NCI-H1105 (cell line): ENCODE results near the gene LHFPL3.
"Not testable (repeated sequence)": the region's sequence is repeated elsewhere in the genome, so short reads cannot be mapped to it uniquely, and the experiment has no call there.

Experiments
- DNase-seq: peaks from one replicate; lab custom pipeline; 2025; lab: John Stamatoyannopoulos, UW

Gene LHFPL3

DNA sequence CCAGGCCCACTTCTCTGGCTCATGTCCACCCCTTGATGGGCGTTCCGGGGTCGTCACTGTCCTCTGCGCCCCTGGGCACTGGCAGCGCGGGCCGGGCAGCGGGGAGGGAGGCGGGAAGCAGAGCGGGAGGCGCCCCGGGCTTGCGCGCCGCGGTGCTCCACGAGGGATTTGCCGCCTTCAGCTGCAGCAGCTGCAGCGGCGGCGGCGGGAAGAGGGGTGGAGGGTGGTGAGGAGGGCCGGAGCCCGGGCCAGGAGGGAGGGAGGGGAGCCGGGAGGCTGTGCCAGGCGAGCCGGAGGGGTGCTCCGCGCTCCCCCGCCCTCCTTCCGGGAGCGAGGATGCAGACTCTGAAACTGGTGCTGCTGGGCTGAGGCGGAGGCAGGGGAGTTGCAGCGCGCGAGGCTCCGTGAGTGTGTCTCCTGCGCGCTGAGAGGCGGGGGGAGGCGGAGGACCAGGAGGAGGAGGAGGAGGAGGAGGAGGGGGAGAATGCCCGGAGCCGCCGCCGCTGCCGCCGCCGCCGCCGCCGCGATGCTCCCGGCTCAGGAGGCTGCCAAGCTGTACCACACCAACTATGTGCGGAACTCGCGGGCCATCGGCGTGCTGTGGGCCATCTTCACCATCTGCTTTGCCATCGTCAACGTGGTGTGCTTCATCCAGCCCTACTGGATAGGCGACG, at the start of gene LHFPL3:
TSS of gene LHFPL3 (plus strand) at position 308 of the 674 bp plus-strand sequence.
- peak; percentile 74 for DNase-seq

DNA sequence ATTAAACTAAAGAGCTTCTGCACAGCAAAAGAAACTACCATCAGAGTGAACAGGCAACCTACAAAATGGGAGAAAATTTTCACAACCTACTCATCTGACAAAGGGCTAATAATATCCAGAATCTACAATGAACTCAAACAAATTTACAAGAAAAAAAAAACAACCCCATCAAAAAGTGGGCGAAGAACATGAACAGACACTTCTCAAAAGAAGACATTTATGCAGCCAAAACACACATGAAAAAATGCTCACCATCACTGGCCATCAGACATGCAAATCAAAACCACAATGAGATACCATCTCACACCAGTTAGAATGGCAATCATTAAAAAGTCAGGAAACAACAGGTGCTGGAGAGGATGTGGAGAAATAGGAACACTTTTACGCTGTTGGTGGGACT, 46.7 kb upstream of the LHFPL3 start:
- DNase-seq: not testable (repeated sequence)

DNA sequence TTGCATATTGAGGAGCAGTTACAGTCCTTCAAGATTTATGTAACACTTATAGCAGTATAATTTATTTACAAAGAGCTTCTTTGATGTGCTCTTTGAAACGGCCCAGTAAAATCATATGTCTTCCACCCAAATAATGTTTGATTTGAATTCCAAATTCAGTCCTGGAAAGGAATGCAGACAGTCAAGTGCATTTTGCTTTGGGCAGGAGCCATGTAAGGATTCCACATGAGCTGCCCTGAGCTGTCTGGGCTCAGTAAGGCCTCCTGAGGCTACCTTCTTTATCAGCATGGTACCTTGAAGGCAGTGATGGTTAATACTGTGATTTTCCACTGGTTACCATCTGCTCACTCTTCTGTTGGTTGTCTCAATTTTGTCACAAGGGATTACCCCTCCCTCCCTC, 41.6 kb upstream of the LHFPL3 start:
- no peak for DNase-seq

DNA sequence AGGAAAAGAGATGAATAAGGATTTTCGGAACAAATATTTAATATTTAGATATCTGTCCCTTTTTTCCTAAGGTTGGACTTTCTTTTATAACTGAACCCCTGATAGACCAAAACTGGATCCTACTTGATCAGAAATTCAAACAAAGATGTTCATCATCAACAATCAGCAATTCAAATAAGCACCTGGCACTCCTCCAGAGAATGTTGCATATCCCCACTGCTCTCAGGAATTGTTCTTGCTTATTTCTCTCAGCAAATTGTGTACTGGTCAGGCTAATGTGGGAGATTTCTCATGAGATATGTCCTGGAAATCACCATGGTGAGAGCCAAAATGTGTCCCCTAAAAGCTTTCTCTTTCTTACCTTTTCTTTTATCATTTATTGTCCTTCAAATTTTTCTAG, 40.3 kb upstream of the LHFPL3 start:
- DNase-seq: no peak

DNA sequence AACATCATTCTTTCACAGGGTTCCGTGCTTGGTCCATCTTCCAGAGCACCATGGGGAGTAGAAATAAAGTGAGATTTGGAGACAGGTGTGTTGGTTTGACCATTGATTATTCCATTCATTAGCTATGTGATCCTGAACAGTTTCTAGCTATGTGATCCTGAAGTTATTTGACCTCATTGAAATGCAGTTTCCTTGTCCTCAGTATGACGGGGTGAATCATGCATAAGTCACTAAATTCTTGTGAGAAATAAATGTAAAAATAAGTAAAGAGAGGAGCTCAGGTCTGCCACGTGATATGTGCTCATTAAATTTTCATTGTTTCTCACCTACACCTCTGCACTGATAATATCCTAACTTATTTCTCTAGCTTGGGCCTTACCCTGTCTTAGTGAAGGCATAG, 34.1 kb upstream of the LHFPL3 start:
- DNase-seq: no peak

DNA sequence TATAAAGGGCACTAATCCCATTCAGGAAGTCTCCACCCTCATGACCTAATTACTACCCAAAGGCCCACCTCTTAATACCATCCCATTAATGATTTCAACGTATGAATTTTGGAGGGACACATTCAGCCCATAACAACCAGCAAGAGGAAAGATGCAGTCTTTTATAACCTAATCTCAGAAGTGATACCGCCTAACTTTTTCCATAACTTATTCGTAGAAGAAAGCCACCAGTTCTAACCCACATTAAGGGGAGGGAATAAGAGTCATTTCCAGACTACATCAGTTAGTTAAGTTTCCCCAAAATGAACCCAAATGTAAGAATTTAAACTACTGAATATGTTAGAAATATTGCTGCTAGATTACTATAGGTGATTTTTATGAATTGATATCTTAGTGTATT, 32.1 kb upstream of the LHFPL3 start:
- DNase-seq: no peak

DNA sequence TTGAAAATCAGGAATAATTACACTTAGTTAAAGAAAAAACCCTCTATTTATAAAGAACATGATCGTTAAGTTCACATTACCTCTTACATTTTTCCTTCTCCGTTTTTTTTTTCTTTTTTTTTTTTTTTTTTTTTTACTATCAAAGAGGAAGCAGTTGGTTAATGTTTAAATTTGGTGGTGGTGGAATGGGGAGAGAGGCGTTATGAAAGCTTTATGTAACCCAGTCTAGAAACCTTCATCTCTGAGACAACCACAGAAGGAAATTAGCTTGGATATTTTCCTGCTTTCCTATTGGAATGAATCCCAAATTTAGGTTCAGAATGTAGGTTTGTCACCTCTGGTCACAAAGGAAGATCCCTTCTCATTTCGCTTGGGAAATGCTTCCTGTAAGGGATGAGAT, 31.5 kb upstream of the LHFPL3 start:
- DNase-seq: no peak

DNA sequence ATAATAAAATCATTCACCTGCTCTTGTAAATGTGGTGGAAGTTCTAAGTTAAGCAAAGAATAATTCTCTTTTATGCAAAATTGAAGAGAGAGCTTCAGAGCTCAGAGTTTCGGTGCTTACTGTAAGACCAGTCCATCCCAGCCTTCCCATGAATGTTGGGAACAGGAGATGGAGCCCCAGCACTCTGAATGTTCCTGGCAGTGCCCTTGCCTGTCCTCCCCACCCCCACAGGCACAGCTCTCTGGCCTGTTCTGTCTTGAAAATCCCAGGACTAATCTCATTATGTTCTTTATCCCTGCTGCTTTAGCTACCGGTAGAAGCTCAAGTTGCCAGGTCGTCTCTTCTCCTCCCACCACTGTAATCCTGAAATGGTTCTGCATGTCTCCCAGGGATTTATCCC, 29.1 kb upstream of the LHFPL3 start:
- DNase-seq: no peak

DNA sequence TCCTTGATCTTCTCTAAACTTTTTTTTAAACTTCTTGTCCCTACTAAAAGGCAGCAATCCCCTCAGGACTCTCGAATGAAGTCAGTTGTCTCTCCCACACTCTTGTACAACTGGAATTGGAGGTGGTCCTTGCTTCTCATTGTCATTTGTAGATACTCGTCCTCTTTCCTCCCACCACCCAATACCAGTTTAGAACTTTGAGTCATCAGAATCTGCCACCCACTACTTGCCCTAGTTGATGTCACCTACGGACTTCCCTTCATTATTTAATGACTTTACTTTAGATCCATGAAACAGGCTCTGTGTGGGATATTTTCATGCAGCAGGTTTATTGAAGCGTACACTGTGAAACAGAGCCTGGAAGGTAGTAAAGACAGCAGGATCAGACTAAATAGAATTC, 28.6 kb upstream of the LHFPL3 start:
- no peak for DNase-seq

DNA sequence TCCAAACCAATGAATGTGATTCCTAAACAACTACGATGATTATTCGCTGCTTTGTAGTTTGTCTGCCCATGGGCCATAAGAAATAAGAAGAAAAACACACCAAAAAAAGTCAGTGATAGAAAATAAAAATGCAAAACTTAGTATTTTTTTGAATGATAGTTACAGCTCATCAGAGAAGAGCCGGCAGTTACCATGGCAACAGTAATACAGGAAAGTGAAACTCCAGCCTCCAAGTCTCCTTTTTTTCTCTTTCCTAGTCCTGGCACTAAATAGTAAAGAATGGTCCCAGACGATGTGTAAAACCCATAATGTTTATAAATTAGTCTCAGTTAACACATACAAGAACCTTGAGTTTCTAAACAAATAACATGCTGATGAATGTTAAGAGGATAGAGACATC, 21.6 kb upstream of the LHFPL3 start:
- no peak for DNase-seq

DNA sequence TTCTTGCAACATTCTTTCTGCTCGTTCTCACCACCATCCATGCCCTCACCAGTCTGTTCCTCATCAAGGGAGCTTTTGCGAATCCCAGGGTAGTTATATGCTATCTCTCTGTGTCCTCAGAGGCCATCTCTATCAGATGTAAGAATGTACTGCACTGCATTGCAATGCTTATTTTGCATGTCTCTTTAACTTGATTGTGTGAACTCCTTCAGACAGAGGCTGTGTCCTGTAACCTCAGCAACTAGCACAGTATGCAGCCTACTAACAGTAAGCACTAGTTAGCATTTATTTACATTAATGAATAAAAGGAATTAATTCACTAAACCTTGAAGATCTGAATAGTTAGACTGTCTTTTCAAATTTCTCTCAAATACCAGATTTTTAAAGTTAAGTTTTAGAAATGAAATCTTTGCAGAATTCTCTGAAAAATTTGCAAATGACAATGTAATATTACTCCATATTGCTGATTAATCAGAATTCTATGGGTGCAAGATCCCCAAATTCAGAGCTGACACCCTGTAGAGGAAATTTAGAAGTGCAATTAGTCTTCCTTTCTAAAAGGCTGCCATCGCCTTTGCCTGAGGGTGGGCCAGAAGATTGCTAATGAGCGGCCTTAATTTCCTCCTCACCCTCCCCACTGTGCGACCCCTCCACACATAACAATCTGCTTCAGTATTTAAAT, 10.3 kb upstream of the LHFPL3 start:
- no peak for DNase-seq

DNA sequence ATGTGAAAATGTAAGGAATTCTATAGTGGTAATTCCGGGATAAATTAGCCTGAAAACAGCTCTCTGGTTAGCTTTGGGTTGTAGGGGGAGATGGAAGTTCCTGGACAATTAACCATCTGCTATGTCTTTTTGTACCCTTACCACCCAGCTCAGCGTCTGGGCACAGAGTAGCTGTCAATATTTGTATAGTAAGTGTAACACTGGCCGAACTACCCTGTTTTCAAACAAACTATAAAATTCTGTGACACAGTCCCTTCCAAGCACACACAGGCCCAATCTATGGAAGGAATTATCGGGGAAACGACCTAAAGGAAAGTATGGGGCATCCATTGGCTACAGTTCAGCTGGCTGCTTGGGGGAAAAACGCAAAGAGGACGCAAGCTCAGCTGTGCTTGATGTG, 869 bp upstream of the LHFPL3 start:
- no peak for DNase-seq

DNA sequence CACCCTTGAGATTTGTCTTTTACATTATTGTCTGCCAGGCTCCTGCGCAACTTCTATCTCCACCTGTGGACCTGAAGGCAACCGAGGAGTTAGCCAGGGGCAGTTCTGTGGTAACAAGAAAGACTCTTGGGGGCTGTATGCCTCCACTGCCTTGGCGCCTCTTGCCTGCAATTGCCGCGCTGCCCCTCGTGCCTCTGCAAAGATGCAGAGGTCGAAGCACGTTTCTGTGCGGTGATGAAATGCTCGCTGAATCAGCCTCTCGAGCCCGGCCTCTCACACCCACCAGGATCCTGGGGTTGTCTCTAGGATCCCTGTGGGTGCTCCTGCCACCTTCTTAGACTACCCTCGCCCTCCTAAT, 486 bp upstream of the LHFPL3 start:
- DNase-seq: no peak

DNA sequence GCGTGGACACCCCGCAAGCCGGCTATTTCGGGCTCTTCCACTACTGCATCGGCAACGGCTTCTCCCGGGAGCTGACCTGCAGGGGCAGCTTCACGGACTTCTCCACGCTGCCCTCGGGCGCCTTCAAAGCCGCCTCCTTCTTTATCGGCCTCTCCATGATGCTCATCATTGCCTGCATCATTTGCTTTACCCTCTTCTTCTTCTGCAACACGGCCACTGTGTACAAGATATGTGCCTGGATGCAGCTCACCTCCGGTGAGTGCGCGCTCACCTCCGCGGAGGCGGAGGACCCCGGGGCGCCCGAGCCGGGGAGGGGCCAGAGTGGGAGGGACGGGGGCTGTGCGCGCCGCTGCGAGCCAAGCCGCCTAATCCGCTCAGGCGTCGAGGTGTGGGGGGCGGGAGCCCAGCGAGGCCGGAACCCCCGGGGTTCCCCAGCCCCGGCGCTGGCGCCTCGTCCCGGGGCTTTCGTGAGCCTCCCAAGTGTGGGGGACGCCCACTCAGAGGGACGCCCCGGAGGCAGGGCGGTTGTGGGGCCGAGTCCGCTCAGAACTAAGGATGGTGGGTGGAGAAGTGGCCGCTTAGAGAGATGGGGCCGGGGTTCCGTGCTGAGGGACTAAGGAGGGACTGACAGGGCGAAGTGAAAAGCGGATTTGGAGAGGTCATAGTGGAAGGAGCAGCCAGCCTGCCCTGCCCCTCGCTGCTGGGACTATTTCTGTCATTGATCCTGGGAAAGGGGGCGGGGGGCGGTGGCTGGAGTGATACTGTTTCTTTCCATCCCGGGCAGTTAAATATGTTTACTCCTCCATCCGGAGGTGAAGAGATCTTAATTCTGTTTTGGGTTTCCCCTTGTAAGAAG, 795 bp downstream of the LHFPL3 start:
- DNase-seq: peak; percentile 48

DNA sequence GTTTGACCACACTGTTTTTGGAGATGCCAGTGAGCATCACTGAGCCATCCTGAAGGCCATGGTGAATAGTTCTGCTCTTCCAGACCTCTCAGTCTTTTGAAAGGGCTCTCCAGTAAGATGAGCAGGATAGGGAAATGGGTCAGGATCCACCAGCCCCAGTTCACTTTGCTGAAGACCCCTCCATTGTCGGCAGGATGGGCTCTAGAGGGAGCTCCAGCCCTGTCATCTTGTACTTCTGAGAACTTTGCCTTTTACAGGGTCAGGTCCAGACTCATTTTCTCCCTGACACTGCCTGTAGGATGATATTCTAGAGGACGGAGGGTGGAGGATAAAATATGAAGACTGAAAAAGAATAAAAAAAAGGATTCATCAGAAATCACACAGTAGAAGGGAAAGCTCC, 13.1 kb downstream of the LHFPL3 start:
- peak; percentile 17 for DNase-seq

DNA sequence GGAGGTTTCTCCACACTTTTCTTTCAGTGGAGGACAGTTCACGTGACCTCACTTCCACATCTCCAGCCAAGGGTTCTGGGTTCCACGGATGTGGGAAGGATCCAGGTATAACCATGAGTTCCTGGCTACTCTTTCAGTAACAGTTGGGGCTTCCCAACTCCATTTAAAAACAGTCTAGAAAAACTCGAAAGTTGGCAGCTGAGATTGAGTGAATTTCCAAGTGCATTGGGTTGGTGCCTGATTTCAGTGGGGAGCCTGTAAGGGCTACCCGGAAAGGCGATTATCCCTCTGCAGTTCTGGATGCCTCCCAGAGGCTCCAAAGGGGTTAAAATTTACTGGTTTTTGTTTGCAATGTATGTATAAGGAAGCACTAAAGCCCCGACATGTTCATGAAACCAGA, 24.3 kb downstream of the LHFPL3 start:
- DNase-seq: no peak

DNA sequence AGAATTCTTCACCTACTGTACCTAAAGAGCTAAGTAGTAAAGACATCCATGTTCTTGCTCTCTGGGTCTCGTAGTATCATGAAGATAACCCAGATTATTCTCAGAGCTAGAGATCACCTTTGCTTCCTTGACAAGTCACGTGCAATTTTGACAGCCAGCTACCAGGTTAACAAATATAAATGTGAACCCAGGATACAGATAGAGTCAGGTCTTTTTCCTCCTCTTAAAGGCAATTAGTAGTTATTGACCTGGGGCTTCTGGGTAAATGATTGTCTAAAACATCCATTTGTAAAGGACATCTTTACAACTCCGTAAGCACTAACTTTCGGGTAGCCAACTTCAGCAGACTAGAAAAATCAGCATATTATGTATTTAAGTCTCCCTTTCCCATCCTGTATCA, 28.8 kb downstream of the LHFPL3 start:
- no peak for DNase-seq

DNA sequence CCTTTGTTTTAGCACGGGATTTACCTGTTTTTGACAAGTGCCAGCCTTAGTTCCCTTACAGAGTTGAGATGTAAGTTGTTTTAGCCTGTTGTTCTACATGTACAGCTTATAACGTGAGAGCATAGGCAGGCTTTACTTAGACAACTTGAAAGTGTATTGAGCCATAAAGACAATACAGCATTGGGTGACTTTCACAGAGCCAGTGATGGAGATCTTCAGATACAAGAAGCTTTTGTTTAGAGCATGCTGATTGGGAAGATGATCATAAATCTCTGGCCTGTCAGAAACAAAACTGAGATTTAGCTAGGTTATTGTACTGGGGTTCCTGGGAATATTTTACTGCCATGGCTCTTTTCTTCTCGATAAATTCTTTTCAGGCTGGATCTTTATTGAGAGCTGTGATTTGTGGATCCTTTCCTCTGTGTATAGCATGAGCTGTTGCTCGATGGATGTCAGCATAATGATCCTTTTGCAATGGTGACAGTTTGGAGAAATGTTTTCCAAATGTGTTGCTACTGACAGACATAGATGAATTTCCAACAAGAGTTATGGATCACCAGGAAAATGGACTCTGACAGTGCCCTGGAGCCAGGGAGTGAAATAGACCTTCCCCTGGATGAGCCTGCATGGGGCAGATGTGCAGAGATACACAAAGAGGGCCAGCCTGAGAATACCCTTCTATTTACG, 30.2 kb downstream of the LHFPL3 start:
- DNase-seq: no peak

DNA sequence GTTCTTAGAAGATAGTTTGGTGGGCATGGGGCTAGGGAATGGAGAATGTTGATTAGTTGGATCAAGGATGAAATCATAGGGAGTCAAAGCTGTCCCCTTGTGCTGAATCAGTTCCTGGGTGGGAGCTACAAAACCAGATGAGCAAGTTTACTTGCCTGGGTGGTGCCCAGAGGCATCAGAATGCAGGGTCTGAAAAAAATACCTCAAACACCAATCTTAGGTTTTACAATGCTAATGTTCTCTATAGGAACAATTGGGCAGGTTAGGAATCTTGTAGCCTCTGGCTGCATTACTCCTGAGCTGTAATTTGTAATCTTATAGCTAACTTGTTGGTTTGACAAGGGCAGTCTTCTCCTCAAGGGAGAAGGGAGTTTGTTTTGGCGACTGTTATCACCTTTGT, 34.4 kb downstream of the LHFPL3 start:
- no peak for DNase-seq

DNA sequence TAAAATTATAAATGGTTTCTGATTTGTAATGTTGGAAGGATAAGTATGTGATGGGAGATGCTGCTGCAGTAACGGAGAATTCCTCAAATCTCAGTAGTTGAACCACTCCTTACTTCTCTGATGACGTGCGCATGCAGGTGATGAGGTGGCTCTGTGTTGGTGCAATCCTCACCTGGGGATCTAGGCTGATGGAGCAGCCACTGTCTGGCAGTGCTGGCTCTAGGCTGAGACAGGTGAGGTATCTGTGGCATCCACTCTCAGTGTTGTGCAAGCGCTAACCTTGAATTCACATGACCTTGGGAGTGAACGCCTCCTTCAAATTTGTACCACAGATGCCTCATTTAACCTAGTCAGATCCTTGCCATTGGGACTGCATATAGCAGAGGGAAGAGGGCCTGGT, 35.0 kb downstream of the LHFPL3 start:
- no peak for DNase-seq

DNA sequence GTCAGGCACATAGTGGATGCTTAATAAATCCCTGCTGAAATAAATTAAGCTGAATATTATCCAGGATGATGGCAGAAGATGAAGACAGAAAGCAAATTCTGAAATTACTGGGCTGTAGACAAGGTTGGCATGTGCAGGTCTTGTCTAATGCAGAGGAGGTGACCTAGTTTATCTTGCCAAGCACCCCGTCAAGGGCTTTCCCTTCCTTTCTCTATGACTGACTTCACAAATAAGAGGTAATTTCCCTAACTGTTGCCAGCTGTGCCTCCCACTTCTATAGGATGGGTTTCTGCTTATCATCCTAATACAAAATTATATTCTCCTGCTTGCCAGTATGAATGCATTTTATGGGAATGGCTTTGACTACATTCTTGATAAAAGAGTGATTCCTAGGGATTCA, 38.0 kb downstream of the LHFPL3 start:
- peak; percentile 12 for DNase-seq

DNA sequence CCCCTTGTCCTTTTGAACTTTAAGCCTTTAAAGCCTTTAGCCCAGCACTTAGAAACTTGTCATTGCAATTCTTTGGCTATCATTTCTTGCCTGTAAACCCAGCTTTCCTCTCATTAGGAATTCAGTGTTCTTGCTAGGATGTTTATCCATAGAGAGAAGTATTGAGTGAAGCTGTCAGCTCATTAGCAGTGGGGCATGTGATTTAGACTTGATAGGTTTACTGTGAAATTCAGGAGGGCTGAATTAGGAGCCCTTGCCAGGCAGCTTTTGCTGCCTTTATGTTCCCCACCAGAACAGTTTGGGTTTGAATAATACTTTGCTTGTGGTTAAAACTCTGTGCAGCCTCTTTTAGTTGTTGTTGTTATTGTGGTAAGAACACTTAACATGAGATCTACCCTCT, 39.5 kb downstream of the LHFPL3 start:
- DNase-seq: no peak
